ENCODE data around the gene ARHGEF38.
A peak's percentile ranks its signal among the peaks of the same experiment; 100 is the strongest.

- no peak for TF ChIP-seq TAF1 (IDR thresholded peaks at IDR 0.05; ENCODE audit: borderline replicate concordance, insufficient read depth, low read length)
- TF ChIP-seq REST (IDR thresholded peaks at IDR 0.05; ENCODE audit: insufficient read depth in 1 of 2, low read depth in 2 of 2, low read length in 2 of 2) = peak in 1 of 2 experiments; percentile 54; a peak in 1 of 4 replicates
These were observed 60.9 kb downstream of the ARHGEF38 start for GRCh38 chr4:105613306-105613705.
